HG02885 (cell line): ENCODE data around the gene ARHGEF10L.

Source experiments
- ATAC-seq: cut with Tn5 transposase; IDR thresholded peaks from one replicate; pipeline ENCODE4 v1.9.1; 2021; ENCODE audit warnings: mild to moderate bottlenecking; ENCODE audit not compliant: unreplicated experiment, poor library complexity

Gene ARHGEF10L

GRCh38 chr1:17669866-17670451 lies 130.5 kb downstream of the ARHGEF10L start:
- ATAC-seq, result no peak

GRCh38 chr1:17670587-17671313 lies 131.3 kb downstream of the ARHGEF10L start:
- no peak for ATAC-seq

- no peak for ATAC-seq
Measured at GRCh38 chr1:17671314-17671705, 131.8 kb downstream of the ARHGEF10L start.

GRCh38 chr1:17671741-17672140 lies 132.2 kb downstream of the ARHGEF10L start:
- no peak for ATAC-seq

- no peak for ATAC-seq
Measured at GRCh38 chr1:17672226-17672625, 132.7 kb downstream of the ARHGEF10L start.

GRCh38 chr1:17673329-17674072 lies 134.0 kb downstream of the ARHGEF10L start:
- ATAC-seq, result no peak

GRCh38 chr1:17674726-17675500 lies 135.4 kb downstream of the ARHGEF10L start:
- no peak for ATAC-seq

- no peak for ATAC-seq
Measured at GRCh38 chr1:17675744-17676143, 136.2 kb downstream of the ARHGEF10L start.

GRCh38 chr1:17676387-17677060 lies 137.0 kb downstream of the ARHGEF10L start:
- ATAC-seq, result no peak

GRCh38 chr1:17678011-17678410 lies 138.5 kb downstream of the ARHGEF10L start:
- ATAC-seq, result no peak

- ATAC-seq, result no peak
Measured at GRCh38 chr1:17679856-17680255, 140.4 kb downstream of the ARHGEF10L start.

GRCh38 chr1:17680308-17680707 lies 140.8 kb downstream of the ARHGEF10L start:
- no peak for ATAC-seq

GRCh38 chr1:17682400-17682799 lies 142.9 kb downstream of the ARHGEF10L start:
- no peak for ATAC-seq

- no peak for ATAC-seq
Measured at GRCh38 chr1:17683598-17683997, 144.1 kb downstream of the ARHGEF10L start.

- ATAC-seq, result no peak
Measured at GRCh38 chr1:17684810-17685209, 145.3 kb downstream of the ARHGEF10L start.

- ATAC-seq, result no peak
Measured at GRCh38 chr1:17686258-17686657, 146.8 kb downstream of the ARHGEF10L start.

GRCh38 chr1:17687145-17687544 lies 147.6 kb downstream of the ARHGEF10L start:
- no peak for ATAC-seq

- no peak for ATAC-seq
Measured at GRCh38 chr1:17688217-17688810, 148.8 kb downstream of the ARHGEF10L start.

GRCh38 chr1:17689011-17689410 lies 149.5 kb downstream of the ARHGEF10L start:
- ATAC-seq, result no peak
